ENCODE results near the gene SLC39A10.

Gene SLC39A10

DNA sequence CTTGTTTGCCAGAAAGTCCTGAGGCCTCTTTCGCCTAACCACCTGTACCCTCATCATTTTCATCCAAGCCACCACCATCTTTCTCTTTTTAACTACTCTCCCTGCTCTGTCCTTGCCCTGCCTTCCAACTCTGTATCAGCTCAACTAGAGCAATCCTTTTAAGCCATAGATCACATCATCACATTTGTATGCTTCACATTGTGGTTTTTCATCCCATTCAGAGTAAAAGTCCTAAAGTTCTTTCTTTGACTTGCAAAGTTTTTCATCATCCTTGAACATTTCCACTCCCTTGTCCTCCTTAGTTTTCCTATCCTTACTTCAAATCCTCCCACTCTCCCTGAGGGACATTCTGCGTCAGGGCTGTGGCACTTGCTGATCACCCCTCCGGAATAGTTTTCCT is 73.9 kb downstream of the SLC39A10 start:
- DNase-seq = no peak

DNA sequence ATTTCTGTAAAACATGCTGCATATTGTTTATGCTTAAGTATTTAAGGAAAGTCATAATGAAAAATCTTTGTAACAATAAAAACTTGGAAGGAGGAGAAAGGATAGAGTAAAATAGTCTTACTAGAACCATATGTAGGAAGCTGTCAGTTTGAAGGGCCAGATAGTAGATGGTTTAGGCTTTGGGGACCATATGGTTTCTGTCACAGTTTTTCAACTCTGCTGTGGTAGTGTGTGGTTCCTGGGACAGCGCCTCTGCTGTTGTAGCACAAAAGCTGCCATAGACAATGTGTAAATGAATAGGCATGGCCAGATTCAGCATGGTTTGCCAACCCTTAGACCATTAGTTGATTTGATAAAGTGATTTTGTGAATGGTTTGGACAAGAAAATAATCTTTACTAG is 75.5 kb downstream of the SLC39A10 start:
- no peak for DNase-seq

DNA sequence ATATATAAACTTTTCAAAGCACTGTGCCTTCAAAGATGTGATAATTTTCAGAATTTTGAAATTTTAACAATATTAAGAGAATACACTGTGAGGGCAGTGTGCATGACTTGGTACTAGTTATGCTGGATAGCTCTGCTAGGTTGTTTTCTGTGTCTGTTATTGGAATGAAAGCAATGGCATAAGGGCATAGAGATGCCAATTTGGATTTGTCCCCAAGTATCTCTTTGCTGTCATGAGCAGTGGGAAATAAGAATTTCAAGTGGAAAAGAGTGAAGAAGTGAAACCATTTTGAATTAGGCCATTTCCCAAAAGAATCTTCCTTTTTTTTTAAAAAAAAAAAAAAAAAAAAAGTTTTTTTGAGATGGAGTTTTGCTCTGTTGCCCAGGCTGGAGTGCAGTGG is 76.8 kb downstream of the SLC39A10 start:
- no peak for DNase-seq

DNA sequence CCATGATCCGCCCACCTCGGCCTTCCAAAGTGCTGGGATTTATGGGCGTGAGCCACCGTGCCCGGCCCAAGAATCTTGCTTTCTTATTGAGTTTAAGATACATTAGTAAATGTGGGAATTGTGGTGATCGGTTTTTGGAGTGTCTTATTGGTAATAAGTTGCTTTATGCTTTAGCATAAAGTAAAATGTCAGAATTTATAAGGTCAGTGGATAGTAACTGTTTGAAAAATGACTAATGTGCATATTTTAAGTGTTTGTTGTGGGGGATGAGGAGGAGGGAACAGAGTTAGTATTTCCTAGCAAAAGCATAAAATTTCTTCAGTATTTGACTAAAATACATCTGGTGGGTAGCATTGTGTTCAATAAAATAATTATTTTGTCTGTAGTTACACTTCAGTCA is 77.4 kb downstream of the SLC39A10 start:
- no peak for DNase-seq

DNA sequence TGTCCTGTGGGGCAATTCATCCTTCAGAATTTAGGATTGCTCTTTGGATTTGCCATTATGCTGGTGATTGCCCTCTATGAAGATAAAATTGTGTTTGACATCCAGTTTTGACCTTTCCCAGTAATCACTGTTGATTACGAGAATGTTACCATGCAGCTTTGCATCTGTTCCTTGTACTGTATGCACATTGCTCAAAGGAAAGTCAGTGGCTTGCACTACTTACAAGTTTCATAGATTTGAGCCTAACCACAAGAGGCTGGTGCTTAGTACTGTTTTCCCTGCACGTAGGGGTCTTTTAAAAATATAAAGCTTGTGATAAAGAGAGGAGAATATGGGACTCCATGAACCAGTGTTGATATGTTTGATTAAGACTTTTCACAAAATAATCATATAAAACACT is 77.9 kb downstream of the SLC39A10 start:
- DNase-seq = no peak

DNA sequence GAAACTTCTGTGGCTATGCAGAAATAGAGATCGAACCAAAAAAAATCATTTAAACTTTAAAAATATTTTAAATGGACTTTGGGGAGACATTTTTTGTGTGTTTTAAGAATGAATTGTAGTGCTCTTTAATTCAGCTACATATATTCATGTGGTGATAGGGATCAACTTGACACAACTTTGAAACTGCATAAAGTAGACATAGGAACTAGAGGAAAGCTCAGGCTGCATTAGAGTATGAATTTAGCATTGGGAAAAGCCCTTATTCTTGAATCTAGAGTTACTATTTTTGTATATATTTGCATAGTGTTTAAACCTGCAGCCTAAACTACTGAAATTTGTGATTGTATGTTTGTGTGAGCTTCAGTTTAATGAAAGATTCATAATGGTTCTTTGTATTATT is 78.3 kb downstream of the SLC39A10 start:
- DNase-seq = no peak

DNA sequence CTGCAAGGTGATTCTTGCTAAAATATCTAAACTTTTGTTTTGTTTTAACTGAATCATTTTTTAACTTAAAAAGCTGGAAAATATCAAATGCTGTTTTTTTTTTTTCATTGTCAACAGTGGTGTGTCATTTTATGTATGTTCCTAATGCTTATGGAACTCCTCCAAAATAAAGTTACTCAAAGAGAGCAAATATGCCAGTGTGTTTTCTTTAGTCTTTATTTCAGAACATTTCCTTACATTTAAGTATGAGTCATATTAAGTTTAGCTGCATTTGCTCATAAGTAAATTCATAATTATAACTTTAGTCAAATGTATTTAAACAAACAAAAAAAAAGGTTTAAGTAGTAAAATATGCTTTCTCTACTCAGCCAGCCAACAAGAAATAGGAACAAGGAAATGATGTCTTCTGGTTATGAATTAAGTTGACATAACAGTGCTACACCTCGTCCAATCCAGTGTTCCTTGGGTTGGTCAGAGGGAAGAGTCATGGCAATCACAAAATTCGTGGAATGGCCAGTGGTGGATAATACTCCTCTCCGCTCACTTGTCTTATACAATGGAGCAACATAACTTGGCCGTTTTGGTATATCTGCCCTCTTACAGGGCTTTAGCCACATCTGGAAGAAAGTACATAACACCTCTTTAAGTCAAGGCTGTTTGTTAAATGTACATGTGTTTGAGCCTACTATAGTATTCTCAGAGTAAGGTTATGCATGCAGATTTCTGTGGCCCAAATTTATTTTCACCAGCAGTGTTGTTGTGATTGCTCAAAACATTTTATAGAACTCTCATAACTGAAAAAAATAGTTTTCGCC is 80.7 kb downstream of the SLC39A10 start:
- DNase-seq = no peak

DNA sequence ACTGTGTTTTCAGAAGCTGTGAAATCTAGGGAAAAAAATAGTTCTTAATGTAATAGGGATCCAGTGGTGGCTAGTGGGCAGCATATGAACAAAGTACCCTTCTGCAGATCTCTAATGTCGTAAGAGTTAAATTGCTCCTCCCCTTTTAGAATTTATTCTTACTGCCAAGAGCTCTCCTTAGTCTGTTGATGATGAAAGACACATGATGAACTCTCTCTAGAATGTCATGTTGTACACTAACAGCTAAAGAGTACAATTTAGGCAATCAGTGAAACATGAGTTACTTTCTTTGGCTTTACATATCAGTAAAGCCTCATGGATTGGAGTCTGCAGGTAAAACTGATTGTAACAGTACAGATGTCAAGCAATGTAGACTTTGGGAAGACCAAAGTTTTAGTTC is 84.2 kb downstream of the SLC39A10 start:
- DNase-seq = no peak

DNA sequence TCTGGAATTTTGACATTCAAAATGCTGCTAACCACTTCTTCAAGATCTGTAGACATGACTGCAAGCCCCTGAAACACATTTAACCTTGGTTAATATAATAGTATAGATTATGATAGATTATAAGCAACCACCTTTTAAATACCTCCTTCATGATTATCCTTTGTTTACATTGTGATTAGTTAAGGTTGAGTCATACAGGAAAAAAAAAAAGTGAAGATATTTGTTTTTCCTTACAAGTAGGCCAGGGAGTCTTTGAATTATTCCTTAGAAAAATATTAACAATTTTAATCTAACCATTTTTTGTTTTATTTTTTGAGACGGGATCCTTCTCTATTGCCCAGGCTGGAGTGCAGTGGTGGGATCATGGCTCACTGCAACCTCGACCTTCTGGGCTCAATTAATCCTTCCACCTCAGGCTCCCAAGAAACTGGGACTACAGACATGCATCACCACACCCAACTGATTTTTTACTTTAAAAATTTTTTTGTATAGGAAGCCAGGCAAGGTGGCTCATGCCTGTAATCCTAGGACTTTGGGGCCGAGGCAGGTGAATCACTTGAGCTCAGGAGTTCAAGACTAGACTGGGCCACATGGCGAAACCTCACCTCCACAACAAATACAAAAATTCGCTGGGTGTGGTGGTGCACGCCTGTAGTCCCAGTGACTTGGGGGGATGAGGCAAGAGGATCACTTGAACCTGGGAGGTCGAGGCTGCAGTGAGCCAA is 99.4 kb downstream of the SLC39A10 start:
- DNase-seq = no peak

DNA sequence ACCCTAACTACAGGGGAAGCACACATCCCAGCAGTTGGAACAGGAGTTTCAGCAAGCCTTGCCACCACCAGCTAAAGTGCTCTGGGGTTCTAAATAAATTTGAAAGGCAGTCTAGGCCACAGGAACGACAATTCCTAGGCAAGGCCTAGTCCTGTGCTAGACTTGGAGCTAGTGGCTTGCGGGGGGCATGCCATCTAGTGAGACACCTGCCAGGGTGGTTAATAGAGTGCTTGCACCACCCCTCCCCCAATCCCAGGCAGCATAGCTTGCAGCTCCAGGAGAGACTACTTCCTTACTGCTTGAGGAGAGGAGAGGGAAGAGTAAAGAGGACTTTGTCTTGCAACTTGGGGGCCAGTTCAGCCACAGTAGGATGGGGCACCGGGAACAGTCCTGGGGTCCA is 101.8 kb downstream of the SLC39A10 start:
- DNase-seq = no peak

DNA sequence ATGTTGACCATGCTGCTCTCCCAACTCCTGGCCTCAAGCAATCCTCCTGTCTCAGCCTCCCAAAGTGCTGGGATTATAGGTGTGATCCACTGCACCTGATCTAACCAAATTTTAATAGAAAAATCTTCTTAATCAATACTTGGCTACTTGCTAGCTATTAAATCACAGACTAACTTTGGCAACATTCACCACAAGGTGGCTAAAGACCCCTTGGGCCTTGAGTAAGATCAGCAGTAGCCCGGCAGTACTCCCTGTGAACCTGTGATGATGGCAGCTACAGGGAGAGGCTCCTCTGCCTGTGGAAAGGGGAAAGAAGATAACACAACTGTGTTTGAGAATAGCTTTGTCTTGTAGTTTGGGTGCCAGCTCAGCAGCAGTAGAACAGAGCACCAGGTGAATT is 102.9 kb downstream of the SLC39A10 start:
- DNase-seq = no peak

DNA sequence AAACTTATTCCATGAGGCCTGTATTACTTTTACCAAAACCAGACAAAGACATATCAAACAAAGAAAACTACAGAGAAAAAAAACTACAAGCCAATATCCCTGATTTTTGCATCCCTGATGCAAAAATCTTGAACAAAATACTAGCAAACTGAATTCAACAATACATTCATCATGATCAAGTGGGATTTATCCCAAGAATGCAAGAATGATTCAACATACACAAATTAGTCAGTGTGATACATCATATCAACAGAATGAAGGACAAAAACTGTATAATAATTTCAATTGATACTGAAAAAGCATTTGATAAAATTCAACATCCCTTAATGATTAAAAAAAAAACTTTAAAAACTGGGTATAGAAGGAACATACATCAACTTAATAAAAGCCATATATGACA is 106.8 kb downstream of the SLC39A10 start:
- DNase-seq = no peak

DNA sequence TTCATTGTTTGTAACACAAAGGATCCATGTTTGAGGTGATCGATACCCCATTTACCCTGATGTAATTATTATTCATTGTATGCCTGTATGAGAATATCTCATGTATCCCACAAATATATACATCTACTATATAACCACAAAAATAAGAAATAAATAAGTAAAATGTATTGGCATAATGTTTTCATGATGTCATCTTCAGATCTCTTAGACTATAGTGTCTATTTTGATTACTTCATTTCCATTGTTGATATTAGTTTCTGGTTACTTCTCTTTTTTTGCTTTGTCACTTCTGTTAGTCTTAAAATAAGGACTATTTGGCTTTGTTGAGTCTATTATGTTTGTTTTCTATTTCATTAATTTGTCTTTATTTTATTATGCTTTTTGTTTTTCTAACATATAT is 109.7 kb downstream of the SLC39A10 start:
- DNase-seq = no peak

DNA sequence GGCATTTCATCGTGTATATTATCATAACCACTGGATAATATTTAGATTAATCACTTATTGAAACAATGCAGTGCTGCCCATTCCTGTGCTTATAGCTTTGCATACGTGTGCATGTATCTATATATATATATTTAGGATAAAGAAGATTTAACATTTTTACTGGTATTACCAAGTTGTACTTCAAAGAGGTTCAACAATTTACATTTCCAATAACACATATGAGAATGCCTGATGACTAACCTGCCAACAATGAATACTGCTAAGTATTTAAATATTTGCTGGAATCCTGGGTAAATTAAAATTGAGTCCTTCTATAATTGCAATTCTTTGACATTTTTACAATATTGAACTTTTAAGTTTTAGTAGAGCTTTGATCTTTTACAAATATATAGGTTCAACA is 111.4 kb downstream of the SLC39A10 start:
- DNase-seq = no peak

DNA sequence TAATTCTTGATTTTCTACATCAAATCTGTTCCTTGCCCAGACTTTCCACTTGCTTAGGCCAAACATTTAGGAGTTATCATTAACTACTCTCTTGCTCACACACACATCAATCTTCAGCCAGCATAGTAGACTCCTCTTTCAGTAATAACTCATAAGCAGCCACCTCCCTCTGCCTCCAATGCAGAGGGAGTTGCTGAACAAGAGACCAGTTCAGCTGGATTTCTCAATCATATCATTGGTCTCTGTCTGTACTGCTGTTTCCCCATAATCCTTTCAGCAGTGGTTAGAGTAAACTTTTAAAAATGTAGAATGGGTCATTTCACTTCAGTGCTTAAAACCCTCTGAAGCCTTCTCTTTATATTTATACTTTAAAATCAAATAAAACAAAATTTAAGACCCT is 112.9 kb downstream of the SLC39A10 start:
- DNase-seq = no peak

DNA sequence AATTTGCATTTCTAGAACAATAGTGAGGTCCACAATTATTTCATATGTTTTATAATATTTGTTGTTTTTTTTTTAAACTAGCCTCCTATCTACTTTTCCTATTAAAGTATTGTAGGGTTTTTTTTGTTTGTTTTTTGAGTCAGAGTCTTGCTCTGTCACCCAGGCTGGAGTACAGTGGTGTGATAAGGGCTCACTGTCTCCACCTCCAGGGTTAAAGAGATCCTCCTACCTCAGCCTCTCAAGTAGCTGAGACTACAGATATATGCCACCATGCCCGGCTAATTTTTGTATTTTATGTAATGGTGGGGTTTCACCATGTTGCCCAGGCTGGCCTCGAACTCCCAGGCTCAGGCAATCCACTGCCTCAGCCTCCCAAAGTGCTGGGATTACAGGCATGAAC is 122.5 kb downstream of the SLC39A10 start:
- no peak for DNase-seq

DNA sequence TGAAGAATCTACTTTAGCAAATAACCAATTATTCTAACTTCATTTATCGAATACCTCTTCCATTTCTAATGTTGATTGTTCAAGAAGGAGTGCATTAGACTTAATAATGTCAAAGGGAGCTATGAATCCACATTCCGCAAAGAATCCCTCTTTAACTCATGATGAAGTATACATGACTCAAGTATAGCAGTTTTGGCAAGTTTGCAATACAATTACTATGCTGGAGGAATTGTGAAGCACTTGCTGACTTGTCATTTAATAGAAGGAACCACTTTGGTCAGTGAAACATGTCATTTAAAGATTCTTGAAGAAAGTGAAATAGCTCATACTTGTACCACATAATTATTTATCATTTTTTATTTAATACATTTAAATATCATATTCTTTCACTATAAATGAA is 125.1 kb downstream of the SLC39A10 start:
- no peak for DNase-seq

Data from NCI-H774 (cell line).